HCT116 (cell line): ENCODE results near the gene ABHD12. TPM values are rescaled to one million over a fixed set of nuclear protein-coding genes. Genes with fewer than 3 reads are reported as not detected.

Experiments used
- ATAC-seq: fragments of 200-7000 bp; cut with Tn5 transposase; 2 replicates; pipeline ENCODE4 v1.9.1; 2020; ENCODE audit warnings: mild to moderate bottlenecking, moderate library complexity
- BruUV-seq: library from RNA; stranded (reverse); fragments of 400-500 nt; replicated peaks from 2 replicates; lab custom pipeline; 2021; lab: Mats Ljungman, UMichigan
- CTCF ChIA-PET: fragments of 300-600 bp; sonication (Branson Sonifier 250); formaldehyde crosslinking; loops from one replicate; lab custom pipeline; 2021; ENCODE audit warnings: antibody characterized with exemption; lab: Charles Lee
- POLR2A ChIA-PET: fragments of 300-600, 350-600 bp; sonication (Branson Sonifier 250); formaldehyde crosslinking; loops from one replicate; lab custom pipeline; 2021; ENCODE audit warnings: antibody characterized with exemption; lab: Charles Lee
- RAD21 ChIA-PET, 2 experiments: fragments of 300-600 bp; sonication (Branson Sonifier 250); formaldehyde crosslinking; loops; one replicate each; lab custom pipeline; 2023; ENCODE audit warnings: low total read pairs in 2 of 2; ENCODE audit not compliant: uncharacterized antibody in 2 of 2, unreplicated experiment in 2 of 2, low non-redundant PET in 1 of 2; lab: Charles Lee
- DNase-seq: peaks from one replicate; pipeline ENCODE4 v3.0.0-alpha.2; 2010; ENCODE audit warnings: low read depth, low spot score
- H2AFZ ChIP-seq: fragments of 200-600 bp; shearing (Covaris generic), sonication (generic); 2 replicates; pipeline ENCODE4 v1.6.1; 2017; ENCODE audit warnings: low read depth, mixed run types, mixed read lengths, antibody characterized with exemption, low read length; ENCODE audit not compliant: poor library complexity, severe bottlenecking
- H3K27ac ChIP-seq: 2 replicates; pipeline ENCODE4 v1.5.1; 2012; ENCODE audit warnings: low read depth, low read length
- H3K27me3 ChIP-seq: fragments of 200-600 bp; sonication (generic); 2 replicates; pipeline ENCODE4 v1.6.1; 2016; ENCODE audit warnings: mixed run types, low read length, mixed read lengths; ENCODE audit not compliant: insufficient read depth
- H3K36me3 ChIP-seq, 2 experiments: fragments of 200-500 bp in 1 of 2; fragments of 200-600 bp in 1 of 2; sonication (Bioruptor generic) in 1 of 2; sonication (generic) in 1 of 2; 2 replicates each; pipeline versions ENCODE4 v1.5.1 to v1.6.1; 2014 to 2016; ENCODE audit warnings: low read length in 2 of 2, inconsistent platforms in 1 of 2, mixed read lengths in 1 of 2, mixed run types in 1 of 2; ENCODE audit not compliant: insufficient read depth in 2 of 2, control insufficient read depth in 1 of 2
- H3K4me1 ChIP-seq, 2 experiments: fragments of 200-600 bp in 1 of 2; sonication (generic) in 1 of 2; 2 replicates each; pipeline versions ENCODE4 v1.5.1 to v1.6.1; 2012 to 2017; ENCODE audit warnings: low read length in 2 of 2, inconsistent platforms in 1 of 2, mild to moderate bottlenecking in 1 of 2, mixed read lengths in 1 of 2, mixed run types in 1 of 2, moderate library complexity in 1 of 2; ENCODE audit not compliant: insufficient read depth in 2 of 2, control insufficient read depth in 1 of 2
- H3K4me2 ChIP-seq: fragments of 200-600 bp; sonication (generic); 2 replicates; pipeline ENCODE4 v1.6.1; 2017; ENCODE audit warnings: mixed run types, low read length, mixed read lengths
- H3K4me3 ChIP-seq, 2 experiments: fragments of 200-600 bp in 1 of 2; sonication (generic) in 1 of 2; replicated peaks in 1 of 2; 2 replicates each; pipeline ENCODE4 v1.5.1; 2011 to 2016; ENCODE audit warnings: low read length in 2 of 2, control low read depth in 1 of 2, low read depth in 1 of 2, mild to moderate bottlenecking in 1 of 2, mixed read lengths in 1 of 2, mixed run types in 1 of 2
- H3K79me2 ChIP-seq: fragments of 200-600 bp; sonication (generic); 2 replicates; pipeline ENCODE4 v1.6.1; 2017; ENCODE audit warnings: mild to moderate bottlenecking, mixed run types, low read length, moderate library complexity, mixed read lengths; ENCODE audit not compliant: insufficient read depth
- H3K9ac ChIP-seq: fragments of 200-600 bp; sonication (generic); 2 replicates; pipeline ENCODE4 v1.6.1; 2016; ENCODE audit warnings: low read length, mixed read lengths
- H3K9me2 ChIP-seq: fragments of 200-600 bp; sonication (generic), shearing (Covaris generic); 2 replicates; pipeline ENCODE4 v1.6.1; 2017; ENCODE audit warnings: mixed run types, mild to moderate bottlenecking, moderate library complexity; ENCODE audit not compliant: insufficient read depth
- H3K9me3 ChIP-seq, 2 experiments: fragments of 200-500 bp in 1 of 2; fragments of 200-600 bp in 1 of 2; sonication (Bioruptor generic) in 1 of 2; sonication (generic) in 1 of 2; 2 replicates each; pipeline ENCODE4 v1.6.1; 2014 to 2017; ENCODE audit warnings: low read length in 2 of 2, mixed read lengths in 2 of 2, inconsistent platforms in 1 of 2, low read depth in 1 of 2, mild to moderate bottlenecking in 1 of 2, mixed run types in 1 of 2, moderate library complexity in 1 of 2; ENCODE audit not compliant: control insufficient read depth in 1 of 2, insufficient read depth in 1 of 2
- H4K20me1 ChIP-seq: fragments of 200-600 bp; sonication (generic), shearing (Covaris generic); 2 replicates; pipeline ENCODE4 v1.6.1; 2017; ENCODE audit warnings: mixed run types, mild to moderate bottlenecking, moderate library complexity; ENCODE audit not compliant: insufficient read depth
- CEBPB ChIP-seq: IDR thresholded peaks from 2 replicates; pipeline ENCODE4 v1.6.1; 2012; ENCODE audit warnings: low read depth
- EZH2 ChIP-seq: fragments of 200-600 bp; sonication (generic); IDR thresholded peaks from 2 replicates; pipeline ENCODE4 v1.6.1; 2017; ENCODE audit warnings: antibody characterized with exemption, mixed run types
- FOSL1 ChIP-seq: IDR thresholded peaks from 2 replicates; pipeline ENCODE4 v1.6.1; 2012; ENCODE audit warnings: low read depth
- POLR2AphosphoS5 ChIP-seq: IDR thresholded peaks from 2 replicates; pipeline ENCODE4 v1.6.1; 2011; ENCODE audit warnings: mild to moderate bottlenecking, low read depth, low read length, moderate library complexity
- SIN3A ChIP-seq: IDR thresholded peaks from 2 replicates; pipeline ENCODE4 v1.6.1; 2012; ENCODE audit warnings: low read depth
- SRF ChIP-seq: IDR thresholded peaks from 2 replicates; pipeline ENCODE4 v1.6.1; 2012; ENCODE audit warnings: low read depth
- TCF7L2 ChIP-seq: IDR thresholded peaks from 2 replicates; pipeline ENCODE4 v1.7.0; 2011; ENCODE audit warnings: borderline replicate concordance, inconsistent platforms; ENCODE audit not compliant: insufficient read depth, insufficient read length; ENCODE audit errors: extremely low read depth
- intact Hi-C: fragments of 100-400 bp; cut with micrococcal nuclease; formaldehyde crosslinking; loops from 2 replicates; pipeline ENCODE4 v1.10.0; 2022
- total RNA-seq: library from RNA; stranded (reverse); gene quantifications from one replicate; pipeline ENCODE4 v1.2.1, GENCODE V29; 2021; ENCODE audit not compliant: unreplicated experiment
- TF ChIP-seq, protein P1 (sequence below): IDR thresholded peaks from 2 replicates; pipeline ENCODE4 v1.6.1; 2012; ENCODE audit warnings: low read depth
- TF ChIP-seq, protein P2 (sequence below): IDR thresholded peaks from 2 replicates; pipeline ENCODE4 v1.6.1; 2012

ABHD12 gene
- total RNA-seq, 1 experiment from 2014 or later: 31.7 TPM

- Histone ChIP-seq H3K36me3 (peaks cover 3 to 6% of the 10 kb centered on the region in 2 experiments; a peak in 1 of 4 replicates), H4K20me1 (no peaks in the 10 kb centered on the region), H3K9ac (no peak overlapping the region), H3K4me3 (no peak overlapping the region), H3K9me2 (no peaks in the 10 kb centered on the region), H3K27me3 (no peaks in the 10 kb centered on the region), H3K4me1 (peaks cover 23 to 30% of the 10 kb centered on the region in 2 experiments), H3K4me2 (no peak overlapping the region), H2AFZ (no peak overlapping the region), H3K79me2 (no peaks in the 10 kb centered on the region), H3K27ac (peak overlapping the region; percentile 57), H3K9me3 (no peaks in the 10 kb centered on the region)
- POLR2A ChIA-PET: no interaction called here
- RAD21 ChIA-PET: interaction anchor here (0.9 to 1.6 kb wide), 2 partner anchors 103 to 104 kb away, joined by 3 read pairs; no protein-coding TSS in a partner anchor
- no TSS peak for BruUV-seq
- CTCF ChIA-PET: interaction anchor here (1.1 to 5.0 kb wide), 2 partner anchors 11 to 103 kb away, joined by 3 to 44 read pairs; no protein-coding TSS in a partner anchor
- DNase-seq: no peak
- TF ChIP-seq TCF7L2: no peak
- TF ChIP-seq, protein P1, sequence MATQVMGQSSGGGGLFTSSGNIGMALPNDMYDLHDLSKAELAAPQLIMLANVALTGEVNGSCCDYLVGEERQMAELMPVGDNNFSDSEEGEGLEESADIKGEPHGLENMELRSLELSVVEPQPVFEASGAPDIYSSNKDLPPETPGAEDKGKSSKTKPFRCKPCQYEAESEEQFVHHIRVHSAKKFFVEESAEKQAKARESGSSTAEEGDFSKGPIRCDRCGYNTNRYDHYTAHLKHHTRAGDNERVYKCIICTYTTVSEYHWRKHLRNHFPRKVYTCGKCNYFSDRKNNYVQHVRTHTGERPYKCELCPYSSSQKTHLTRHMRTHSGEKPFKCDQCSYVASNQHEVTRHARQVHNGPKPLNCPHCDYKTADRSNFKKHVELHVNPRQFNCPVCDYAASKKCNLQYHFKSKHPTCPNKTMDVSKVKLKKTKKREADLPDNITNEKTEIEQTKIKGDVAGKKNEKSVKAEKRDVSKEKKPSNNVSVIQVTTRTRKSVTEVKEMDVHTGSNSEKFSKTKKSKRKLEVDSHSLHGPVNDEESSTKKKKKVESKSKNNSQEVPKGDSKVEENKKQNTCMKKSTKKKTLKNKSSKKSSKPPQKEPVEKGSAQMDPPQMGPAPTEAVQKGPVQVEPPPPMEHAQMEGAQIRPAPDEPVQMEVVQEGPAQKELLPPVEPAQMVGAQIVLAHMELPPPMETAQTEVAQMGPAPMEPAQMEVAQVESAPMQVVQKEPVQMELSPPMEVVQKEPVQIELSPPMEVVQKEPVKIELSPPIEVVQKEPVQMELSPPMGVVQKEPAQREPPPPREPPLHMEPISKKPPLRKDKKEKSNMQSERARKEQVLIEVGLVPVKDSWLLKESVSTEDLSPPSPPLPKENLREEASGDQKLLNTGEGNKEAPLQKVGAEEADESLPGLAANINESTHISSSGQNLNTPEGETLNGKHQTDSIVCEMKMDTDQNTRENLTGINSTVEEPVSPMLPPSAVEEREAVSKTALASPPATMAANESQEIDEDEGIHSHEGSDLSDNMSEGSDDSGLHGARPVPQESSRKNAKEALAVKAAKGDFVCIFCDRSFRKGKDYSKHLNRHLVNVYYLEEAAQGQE: no peak
- TF ChIP-seq SIN3A: no peak
- no peak for TF ChIP-seq FOSL1
- TF ChIP-seq CEBPB: no peak
- TF ChIP-seq SRF: no peak
- TF ChIP-seq EZH2: no peak
- no peak for TF ChIP-seq POLR2AphosphoS5
- TF ChIP-seq, protein P2, sequence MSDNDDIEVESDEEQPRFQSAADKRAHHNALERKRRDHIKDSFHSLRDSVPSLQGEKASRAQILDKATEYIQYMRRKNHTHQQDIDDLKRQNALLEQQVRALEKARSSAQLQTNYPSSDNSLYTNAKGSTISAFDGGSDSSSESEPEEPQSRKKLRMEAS: no peak
- intact Hi-C loops: no loop called here
- ATAC-seq: no peak
Measured at GRCh38 chr20:25295386-25296093, 95.1 kb downstream of the ABHD12 start.
